Stimulated activated CD8-positive, alpha-beta memory T cell treated with anti-CD3 and anti-CD28 coated beads, Interleukin-7, amount 100 ng/mL, for 24 hours (primary cell): ENCODE results near the gene MAP3K5.

Experiments
- DNase-seq: peaks from one replicate; pipeline ENCODE4 v3.0.0-alpha.2; 2020; ENCODE audit warnings: low read depth

The MAP3K5 gene

DNA sequence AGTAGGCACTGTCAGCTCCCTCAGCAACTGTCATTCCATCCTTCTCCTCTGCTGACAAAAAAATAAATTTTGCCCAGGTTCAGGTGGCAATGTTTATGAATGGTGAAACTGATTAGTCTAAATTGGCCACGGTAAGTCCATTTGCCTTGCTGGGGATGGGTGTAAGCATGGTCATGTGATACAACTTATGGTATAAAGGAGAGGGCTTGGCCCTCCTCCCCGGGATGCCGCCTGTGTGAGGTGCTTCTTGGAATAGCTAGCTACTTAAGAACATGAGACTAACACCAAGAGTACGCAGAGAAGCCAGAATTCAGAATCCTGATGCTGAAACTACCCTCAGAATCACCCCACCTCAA, 147.7 kb downstream of the MAP3K5 start:
- DNase-seq: no peak

DNA sequence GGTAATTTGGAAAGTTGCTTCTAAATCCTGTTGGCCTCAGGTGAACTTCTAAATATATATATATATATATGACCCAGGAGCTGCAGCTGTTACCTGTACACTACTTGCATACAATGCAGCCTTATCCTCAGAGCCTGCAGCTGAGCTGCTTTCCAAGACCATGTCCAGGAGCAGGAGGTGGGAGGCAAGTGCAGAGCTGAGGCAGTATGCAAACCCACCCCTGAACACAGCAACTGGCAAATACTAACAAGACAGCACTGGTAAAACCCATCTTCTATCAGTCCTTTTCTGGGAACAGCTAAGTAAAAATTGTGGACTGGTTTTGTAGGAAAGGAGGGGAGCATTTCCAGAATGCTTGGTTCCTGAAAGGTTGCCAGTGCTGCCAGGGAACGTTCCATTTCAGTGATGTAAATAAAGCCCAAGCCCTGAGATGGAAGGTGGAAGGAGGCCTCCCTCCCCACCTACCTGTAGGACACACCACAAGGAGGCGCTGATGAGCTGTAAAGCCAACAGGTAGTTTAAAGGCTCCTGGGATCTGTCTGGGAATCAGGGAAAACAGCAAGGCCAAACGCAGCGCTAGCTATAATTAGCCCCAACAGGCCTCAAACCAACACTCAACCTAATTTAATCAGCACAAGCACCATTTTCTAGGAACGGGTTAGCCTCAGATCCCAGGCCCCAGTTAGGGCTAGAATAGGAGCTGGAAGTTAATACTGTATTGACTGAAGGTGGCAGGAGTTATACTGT, 148.3 kb downstream of the MAP3K5 start:
- peak; percentile 67 for DNase-seq

- no peak for DNase-seq
These were observed 150.3 kb downstream of the MAP3K5 start for GRCh38 chr6:136641873-136642465.

DNA sequence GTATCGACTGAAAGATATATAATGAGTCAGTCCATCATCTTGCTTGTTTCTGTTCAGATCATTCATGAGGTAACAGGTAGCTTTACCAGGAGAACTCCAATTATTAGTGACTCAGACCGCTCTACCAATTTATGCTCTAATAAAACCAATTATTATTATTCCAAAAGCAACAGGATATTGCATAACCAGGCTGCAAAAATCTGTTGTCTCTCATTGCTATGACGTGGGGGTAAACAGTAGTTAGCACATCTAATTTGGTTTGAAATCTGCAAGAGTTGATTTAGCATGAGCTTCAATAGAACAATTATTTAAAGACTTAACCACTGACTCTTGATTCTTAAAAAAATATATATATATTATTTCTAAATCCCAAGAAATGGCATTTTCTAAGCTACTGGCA, 151.1 kb downstream of the MAP3K5 start:
- no peak for DNase-seq

DNA sequence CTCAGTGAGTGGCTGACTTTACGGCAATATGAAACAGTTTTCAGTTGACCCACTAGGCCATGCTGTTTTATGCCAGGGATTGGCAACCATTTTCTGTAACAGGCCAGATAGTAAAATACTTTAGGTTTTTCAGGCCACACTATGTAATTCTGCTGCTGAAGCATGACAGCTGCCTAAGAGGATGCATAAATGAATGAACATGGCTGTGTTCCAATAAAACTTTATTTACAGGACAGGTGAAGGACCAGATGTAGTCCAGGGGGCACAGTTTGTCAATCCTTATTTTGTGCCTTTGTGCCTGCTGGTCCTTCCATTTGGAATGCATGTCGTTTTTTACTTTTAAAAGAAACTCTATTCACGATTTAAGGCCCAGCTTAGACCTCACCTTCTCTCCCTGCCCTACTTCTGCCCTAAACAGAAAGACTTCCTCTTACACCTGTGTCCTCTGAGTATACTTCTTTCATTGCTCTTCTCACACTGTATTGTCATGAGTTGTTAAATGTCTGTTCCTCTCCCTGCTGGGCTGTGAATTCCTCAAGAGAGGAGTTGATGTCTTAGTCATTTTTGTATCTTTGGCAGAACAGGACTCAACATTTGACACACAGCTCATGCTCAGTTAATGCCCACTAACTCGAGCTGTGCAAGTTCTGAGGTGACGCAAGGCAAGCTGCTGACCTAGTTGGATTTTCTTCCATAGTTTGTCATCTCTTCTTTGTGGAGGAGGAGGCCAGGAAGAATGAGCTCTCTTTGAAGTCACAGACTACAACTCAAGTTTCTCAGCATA, 152.0 kb downstream of the MAP3K5 start:
- DNase-seq: no peak

- no peak for DNase-seq
These were observed 152.6 kb downstream of the MAP3K5 start for GRCh38 chr6:136639702-136640101.

- DNase-seq: no peak
These were observed 156.7 kb downstream of the MAP3K5 start for GRCh38 chr6:136635615-136636014.

- DNase-seq: no peak
These were observed 158.9 kb downstream of the MAP3K5 start for GRCh38 chr6:136633355-136633754.

DNA sequence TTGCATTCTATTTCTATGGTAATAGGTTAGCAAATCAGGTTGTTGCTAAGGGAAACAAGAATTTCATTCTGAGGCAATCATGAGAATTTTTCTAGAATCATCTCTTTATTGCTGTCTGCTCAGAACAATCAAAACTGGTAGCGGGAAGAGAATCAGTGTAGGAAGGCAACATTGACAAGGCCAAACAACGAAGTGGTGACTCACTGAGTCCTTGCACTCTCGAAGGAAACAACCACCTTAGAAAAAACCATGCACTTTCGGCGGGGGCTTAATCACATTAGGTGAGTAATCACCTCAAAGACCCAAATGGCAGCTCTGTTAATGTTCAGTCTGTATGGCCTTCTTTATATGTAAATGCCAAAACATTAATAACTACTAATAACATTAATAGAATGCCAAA, 163.3 kb downstream of the MAP3K5 start:
- no peak for DNase-seq

DNA sequence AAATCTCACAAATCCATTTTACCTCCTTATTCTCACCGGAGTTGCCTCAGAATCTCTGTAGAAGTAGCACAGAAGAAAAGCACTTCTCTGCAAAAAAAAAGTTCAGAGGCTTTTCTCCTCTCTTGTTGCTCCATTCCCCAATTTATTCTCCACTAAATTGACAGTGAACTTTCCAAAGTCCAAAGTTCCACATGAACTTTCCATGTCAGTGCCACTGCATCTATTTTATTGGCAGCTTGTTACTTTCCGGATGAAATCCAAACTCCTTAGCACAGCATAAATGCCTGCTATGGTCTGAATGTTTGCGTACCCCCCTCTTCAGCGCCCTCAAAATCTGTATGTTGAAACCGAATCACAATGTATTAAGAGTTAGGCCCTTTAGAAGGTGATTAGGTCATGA, 165.1 kb downstream of the MAP3K5 start:
- no peak for DNase-seq

DNA sequence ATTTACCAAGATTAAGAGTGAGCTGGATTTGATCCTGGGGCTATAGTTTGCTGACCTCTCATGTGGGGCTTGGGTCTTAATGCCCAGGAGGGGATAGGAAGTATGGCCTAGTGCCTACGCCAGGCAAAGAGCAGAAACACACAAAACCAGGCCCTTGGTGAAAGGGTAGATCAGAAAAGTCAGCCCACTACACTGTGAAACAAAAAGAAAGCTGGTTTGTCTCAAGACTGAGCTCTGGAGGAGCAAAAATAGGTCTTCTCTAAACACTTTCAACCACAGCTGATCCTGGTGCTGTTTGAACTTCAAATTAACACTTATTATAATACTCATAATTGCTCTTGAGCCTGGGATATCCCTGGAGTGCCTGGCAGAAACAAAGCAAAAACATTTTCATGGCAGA, 167.0 kb downstream of the MAP3K5 start:
- no peak for DNase-seq

- DNase-seq: no peak
These were observed 167.9 kb downstream of the MAP3K5 start for GRCh38 chr6:136624347-136624746.

DNA sequence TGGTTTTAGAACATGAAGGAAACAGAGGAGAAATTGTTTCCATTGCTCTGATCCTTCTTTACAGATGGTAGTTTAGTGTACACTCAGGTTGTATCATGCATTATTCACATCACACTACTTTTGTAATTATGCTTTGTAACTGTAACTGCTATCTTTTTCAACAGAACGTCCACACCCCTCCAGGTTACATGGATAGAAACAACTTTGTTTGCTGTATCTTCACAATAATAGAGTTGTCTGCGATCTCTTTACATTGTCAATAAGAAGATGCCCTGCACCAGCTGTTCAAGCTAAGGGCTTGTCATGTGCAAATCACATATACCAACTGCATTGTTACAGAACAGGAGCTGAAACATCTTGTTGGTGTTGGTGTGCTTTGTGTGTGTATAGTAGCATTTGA, 174.2 kb downstream of the MAP3K5 start:
- DNase-seq: no peak

- no peak for DNase-seq
These were observed 175.8 kb downstream of the MAP3K5 start for GRCh38 chr6:136616527-136616926.

- no peak for DNase-seq
These were observed 177.3 kb downstream of the MAP3K5 start for GRCh38 chr6:136614994-136615393.

GRCh38 chr6:136614350-136614749, 177.9 kb downstream of the MAP3K5 start:
- no peak for DNase-seq

DNA sequence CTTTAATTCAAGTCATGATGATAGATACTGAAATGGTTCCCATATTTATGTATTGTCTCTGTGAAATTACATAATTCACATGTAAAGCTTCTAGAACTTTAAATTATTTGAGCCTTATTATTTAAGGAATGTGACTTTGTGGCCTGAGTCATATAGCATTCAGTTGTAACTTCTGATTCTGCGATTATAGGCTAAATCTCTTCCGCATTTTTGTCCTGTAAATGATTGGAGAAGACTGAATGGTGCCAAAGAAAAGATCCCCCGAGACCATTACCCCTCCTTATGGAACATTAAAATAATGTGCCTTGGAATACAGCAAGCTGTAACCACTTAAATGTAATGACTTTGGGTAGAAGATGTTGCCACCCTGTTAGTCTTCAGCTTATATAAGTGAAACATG, 178.8 kb downstream of the MAP3K5 start:
- DNase-seq: no peak

GRCh38 chr6:136612666-136613389, 179.4 kb downstream of the MAP3K5 start:
- DNase-seq: no peak

- no peak for DNase-seq
These were observed 180.5 kb downstream of the MAP3K5 start for GRCh38 chr6:136611746-136612145.

GRCh38 chr6:136611133-136611532, 181.1 kb downstream of the MAP3K5 start:
- DNase-seq: no peak

DNA sequence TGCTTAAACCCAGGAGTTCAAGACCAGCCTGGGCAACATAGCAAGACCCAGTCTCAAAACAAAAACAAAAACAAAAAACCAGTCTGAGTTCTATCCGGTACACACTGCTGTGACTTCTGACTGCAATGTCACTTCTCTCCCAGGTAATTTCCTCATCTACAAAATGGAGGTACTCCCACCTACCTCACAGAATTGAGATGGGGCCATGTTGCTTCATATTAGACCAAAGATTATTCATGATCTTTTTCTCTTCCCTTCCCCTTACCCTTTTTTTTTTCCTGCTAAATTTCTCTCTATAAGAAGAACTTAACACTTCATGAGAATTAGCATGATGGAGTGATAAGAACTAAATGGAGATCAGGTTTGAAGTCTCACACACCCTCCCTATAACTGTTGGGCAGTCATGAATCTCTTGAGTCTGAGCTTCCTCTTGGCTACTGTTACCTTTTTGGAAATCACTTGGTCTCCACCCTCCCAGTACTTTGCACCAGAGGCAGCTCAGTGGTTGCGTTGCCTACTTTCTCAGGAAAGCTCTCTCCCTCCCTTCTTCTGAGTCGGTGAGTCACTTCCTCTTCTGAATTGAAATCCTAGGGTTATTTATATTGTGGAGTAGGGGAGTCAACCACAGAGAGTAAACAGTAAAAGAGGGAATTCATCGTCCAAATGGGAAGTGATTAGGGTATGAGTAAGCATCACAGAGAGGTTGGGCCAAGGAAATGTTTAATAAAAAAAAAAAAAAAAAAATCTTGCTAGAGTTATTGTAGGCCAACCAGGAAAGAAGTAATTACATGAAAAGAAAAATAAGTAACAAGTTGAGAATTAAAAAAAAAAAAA, 182.2 kb downstream of the MAP3K5 start:
- no peak for DNase-seq

DNA sequence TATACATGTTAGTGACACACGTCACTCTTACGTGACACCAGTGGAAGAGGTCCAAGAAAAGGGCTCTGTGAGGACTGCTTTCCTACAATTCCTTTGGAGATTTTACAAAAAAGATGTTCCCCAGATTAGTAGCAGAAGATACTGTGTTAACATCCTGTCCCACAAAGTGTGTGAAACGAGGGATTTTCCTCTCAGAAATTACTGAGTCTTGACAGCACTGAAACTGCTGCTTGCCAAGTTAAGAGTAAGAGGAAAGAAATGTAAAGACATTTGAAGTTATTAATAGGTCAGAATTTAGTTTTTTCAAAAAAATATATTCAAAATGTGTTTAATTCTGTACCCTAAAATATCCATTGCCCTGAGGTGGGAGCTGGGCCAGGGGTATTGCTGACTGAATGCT, 183.3 kb downstream of the MAP3K5 start:
- DNase-seq: no peak
